Measurements from ENCODE around the gene CNKSR3. TPM values are rescaled to one million over a fixed set of nuclear protein-coding genes. Genes with fewer than 3 reads are reported as not detected.

CNKSR3 gene
- total RNA-seq, 1 donor = 11.7 TPM

GRCh38 chr6:154504102-154504501 is 6.4 kb downstream of the CNKSR3 start:
- TF ChIP-seq CTCF (IDR thresholded peaks at IDR 0.05; ENCODE audit: insufficient read depth, low read length) = no peak
- no peak for DNase-seq (ENCODE audit: low read depth)
- H3K4me3 ChIP-seq (ENCODE audit: low read depth, low read length) = no peak overlapping the region

GRCh38 chr6:154503658-154504057 is 6.8 kb downstream of the CNKSR3 start:
- DNase-seq (ENCODE audit: low read depth) = no peak
- TF ChIP-seq CTCF (IDR thresholded peaks at IDR 0.05; ENCODE audit: insufficient read depth, low read length) = no peak
- no peak overlapping the region for H3K4me3 ChIP-seq (ENCODE audit: low read depth, low read length)

GRCh38 chr6:154502553-154502952 is 7.9 kb downstream of the CNKSR3 start:
- no peak overlapping the region for H3K4me3 ChIP-seq (ENCODE audit: low read depth, low read length)
- DNase-seq (ENCODE audit: low read depth) = no peak
- TF ChIP-seq CTCF (IDR thresholded peaks at IDR 0.05; ENCODE audit: insufficient read depth, low read length) = no peak

GRCh38 chr6:154501578-154501868 is 9.0 kb downstream of the CNKSR3 start:
- TF ChIP-seq CTCF (IDR thresholded peaks at IDR 0.05; ENCODE audit: insufficient read depth, low read length) = no peak
- no peak overlapping the region for H3K4me3 ChIP-seq (ENCODE audit: low read depth, low read length)
- no peak for DNase-seq (ENCODE audit: low read depth)

- no peak for DNase-seq (ENCODE audit: low read depth)
- peak; percentile 38 for TF ChIP-seq CTCF (IDR thresholded peaks at IDR 0.05; ENCODE audit: insufficient read depth, low read length)
Observed at GRCh38 chr6:154500769-154501577, 9.5 kb downstream of the CNKSR3 start.

GRCh38 chr6:154499855-154500589 is 10.5 kb downstream of the CNKSR3 start:
- no peak for TF ChIP-seq CTCF (IDR thresholded peaks at IDR 0.05; ENCODE audit: insufficient read depth, low read length)
- H3K4me3 ChIP-seq (ENCODE audit: low read depth, low read length) = no peak overlapping the region
- DNase-seq (ENCODE audit: low read depth) = no peak

More at GRCh38 chr6:154500769-154501577, 9.5 kb downstream of the CNKSR3 start:
- H3K4me3 ChIP-seq (ENCODE audit: low read depth, low read length) = no peak overlapping the region
